BLaER1 (cell line): ENCODE data around the gene DYRK1B.

Source experiments
- H3K27ac ChIP-seq: shearing (Covaris generic); formaldehyde crosslinking; 2 replicates; pipeline ENCODE4 v1.8.1; 2022
- H3K27me3 ChIP-seq: shearing (Covaris generic); formaldehyde crosslinking; 2 replicates; pipeline ENCODE4 v1.8.1; 2022
- H3K36me3 ChIP-seq: shearing (Covaris generic); formaldehyde crosslinking; 2 replicates; pipeline ENCODE4 v1.8.1; 2022
- H3K4me1 ChIP-seq: shearing (Covaris generic); formaldehyde crosslinking; 2 replicates; pipeline ENCODE4 v1.8.1; 2022
- H3K4me2 ChIP-seq: shearing (Covaris generic); formaldehyde crosslinking; 2 replicates; pipeline ENCODE4 v1.8.1; 2022
- H3K4me3 ChIP-seq: shearing (Covaris generic); formaldehyde crosslinking; 2 replicates; pipeline ENCODE4 v1.8.1; 2022
- H3K9ac ChIP-seq: shearing (Covaris generic); formaldehyde crosslinking; 2 replicates; pipeline ENCODE4 v1.8.1; 2022
- H3K9me3 ChIP-seq: shearing (Covaris generic); formaldehyde crosslinking; 2 replicates; pipeline ENCODE4 v1.8.1; 2022
- H4K20me1 ChIP-seq: shearing (Covaris generic); formaldehyde crosslinking; 2 replicates; pipeline ENCODE4 v1.8.1; 2022
- Cebpa-rat ChIP-seq: shearing (Covaris generic); IDR thresholded peaks from 2 replicates; pipeline ENCODE4 v1.8.1; 2022

The DYRK1B gene

DNA sequence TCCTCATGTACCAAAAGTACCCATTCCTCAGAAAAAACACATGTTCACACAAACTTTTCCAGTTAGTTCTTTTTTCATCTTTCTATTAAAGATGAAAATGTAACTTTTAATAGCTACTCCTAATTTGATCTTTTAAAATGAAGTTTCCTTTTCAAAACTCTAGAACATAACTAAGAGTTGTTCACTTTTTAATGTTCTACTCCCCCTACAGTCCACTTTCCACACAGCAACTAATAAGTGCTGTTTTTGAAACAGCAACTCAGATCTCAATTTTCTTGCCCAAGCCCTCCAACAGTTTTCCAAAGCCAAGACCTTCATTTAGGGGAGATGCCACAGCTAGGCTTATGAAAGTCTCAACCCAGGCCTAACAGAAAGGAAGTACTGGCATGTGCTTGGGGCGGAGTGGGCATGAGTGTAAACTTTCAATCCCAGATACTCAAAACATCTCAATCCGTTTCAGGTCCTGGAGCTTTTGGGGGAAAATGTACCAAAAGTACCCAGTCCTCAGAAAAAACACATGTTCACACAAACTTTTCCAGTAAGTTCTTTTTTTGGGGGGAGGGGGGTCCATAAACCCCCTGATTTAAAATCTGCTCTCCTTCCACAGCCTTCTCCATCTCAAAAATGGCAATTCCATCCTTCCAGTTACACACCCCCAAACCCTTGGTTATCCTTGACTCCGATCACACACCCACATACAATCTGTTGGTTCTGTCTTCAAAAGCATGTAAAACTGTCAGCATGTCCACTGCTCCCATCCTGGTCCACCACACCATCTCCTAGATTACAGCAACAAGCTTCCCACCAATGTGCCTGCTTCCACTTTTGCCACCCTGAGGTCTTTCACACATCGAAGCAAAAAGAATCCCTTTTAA, 10.2 kb upstream of the DYRK1B start:
- no peak overlapping the region for H3K27ac ChIP-seq
- H3K9me3 ChIP-seq = no peaks in the 10 kb centered on the region
- peak overlapping the region; percentile 92 for H3K4me2 ChIP-seq
- H3K27me3 ChIP-seq = no peaks in the 10 kb centered on the region
- H3K4me1 ChIP-seq = peaks cover 47% of the 10 kb centered on the region
- peak overlapping the region; percentile 87 for H3K4me3 ChIP-seq
- H3K9ac ChIP-seq = peak overlapping the region; percentile 92
- peaks cover 67% of the 10 kb centered on the region for H4K20me1 ChIP-seq
- H3K36me3 ChIP-seq = peaks cover 22% of the 10 kb centered on the region
- no peak for TF ChIP-seq Cebpa-rat

- H3K4me2 ChIP-seq = peak overlapping the region; percentile 92
- no peak for TF ChIP-seq Cebpa-rat
- peaks cover 47% of the 10 kb centered on the region for H3K4me1 ChIP-seq
- peaks cover 35% of the 10 kb centered on the region for H3K36me3 ChIP-seq
- no peaks in the 10 kb centered on the region for H3K27me3 ChIP-seq
- H3K9me3 ChIP-seq = no peaks in the 10 kb centered on the region
- no peak overlapping the region for H3K4me3 ChIP-seq
- no peak overlapping the region for H3K9ac ChIP-seq
- no peak overlapping the region for H3K27ac ChIP-seq
- peaks cover 80% of the 10 kb centered on the region for H4K20me1 ChIP-seq
Measured at GRCh38 chr19:39842693-39843435, 8.9 kb upstream of the DYRK1B start.

GRCh38 chr19:39841041-39841440, 7.1 kb upstream of the DYRK1B start:
- TF ChIP-seq Cebpa-rat = no peak
- Histone ChIP-seq H3K9ac (no peak overlapping the region), H3K27me3 (no peaks in the 10 kb centered on the region), H3K4me1 (peaks cover 38% of the 10 kb centered on the region), H3K36me3 (peaks cover 53% of the 10 kb centered on the region), H3K4me3 (no peak overlapping the region), H3K27ac (no peak overlapping the region), H4K20me1 (peaks cover 98% of the 10 kb centered on the region), H3K4me2 (no peak overlapping the region), H3K9me3 (no peaks in the 10 kb centered on the region)

DNA sequence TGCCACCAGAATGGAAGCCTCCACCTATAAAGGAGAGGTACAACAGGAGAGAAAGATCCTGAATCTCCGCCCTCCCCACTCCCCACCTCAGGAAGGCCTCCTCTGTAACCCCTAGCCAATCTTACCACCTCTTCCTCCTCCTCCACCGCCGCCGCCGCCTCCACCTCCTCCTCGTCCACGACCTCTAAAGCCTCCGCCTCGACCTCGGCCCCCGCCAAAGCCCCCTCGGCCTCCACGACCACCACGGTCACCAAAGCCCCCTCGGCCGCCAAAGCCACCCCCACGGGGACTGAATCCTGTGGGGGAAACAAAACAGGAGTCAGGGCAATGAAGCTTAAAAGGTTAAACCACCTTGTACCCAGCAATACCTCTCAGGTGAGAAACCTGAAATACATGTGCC, 6.5 kb upstream of the DYRK1B start:
- Histone ChIP-seq H3K36me3 (peaks cover 59% of the 10 kb centered on the region), H4K20me1 (peaks cover 99% of the 10 kb centered on the region), H3K27ac (no peak overlapping the region), H3K4me3 (no peak overlapping the region), H3K27me3 (no peaks in the 10 kb centered on the region), H3K4me2 (no peak overlapping the region), H3K4me1 (peaks cover 38% of the 10 kb centered on the region), H3K9ac (no peak overlapping the region), H3K9me3 (no peaks in the 10 kb centered on the region)
- TF ChIP-seq Cebpa-rat = no peak

GRCh38 chr19:39839678-39840327, 5.8 kb upstream of the DYRK1B start:
- Histone ChIP-seq H3K9ac (no peak overlapping the region), H3K36me3 (peaks cover 66% of the 10 kb centered on the region), H3K27ac (no peak overlapping the region), H3K27me3 (no peaks in the 10 kb centered on the region), H3K4me3 (no peak overlapping the region), H3K4me2 (no peak overlapping the region), H3K4me1 (peaks cover 32% of the 10 kb centered on the region), H4K20me1 (peaks cover 99% of the 10 kb centered on the region), H3K9me3 (no peaks in the 10 kb centered on the region)
- TF ChIP-seq Cebpa-rat = no peak

- Histone ChIP-seq H4K20me1 (peaks cover 98% of the 10 kb centered on the region), H3K9ac (no peak overlapping the region), H3K36me3 (peaks cover 73% of the 10 kb centered on the region), H3K4me1 (peaks cover 32% of the 10 kb centered on the region), H3K9me3 (no peaks in the 10 kb centered on the region), H3K27me3 (no peaks in the 10 kb centered on the region), H3K27ac (no peak overlapping the region), H3K4me2 (no peak overlapping the region), H3K4me3 (no peak overlapping the region)
- no peak for TF ChIP-seq Cebpa-rat
Measured at GRCh38 chr19:39838569-39838968, 4.6 kb upstream of the DYRK1B start.

DNA sequence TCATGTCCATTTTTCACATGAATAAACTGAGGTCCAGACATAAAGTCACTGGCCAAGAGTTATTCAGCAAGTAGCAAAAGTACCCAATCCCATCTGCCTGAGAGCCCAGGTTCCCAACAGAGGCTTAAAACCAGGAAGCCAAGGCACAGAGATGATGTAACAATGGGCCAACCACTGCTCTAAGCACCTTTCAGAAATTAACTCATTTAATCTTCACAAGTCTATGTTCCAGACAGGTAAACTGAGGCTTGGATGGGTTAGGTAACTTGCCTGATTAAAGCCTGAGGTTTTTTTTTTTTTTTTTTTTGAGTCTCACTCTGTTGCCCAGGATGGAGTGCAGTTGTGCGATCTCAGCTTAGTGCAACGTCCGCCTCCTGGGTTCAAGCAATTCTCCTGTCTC, 4.0 kb upstream of the DYRK1B start:
- H3K9ac ChIP-seq = no peak overlapping the region
- TF ChIP-seq Cebpa-rat = no peak
- no peaks in the 10 kb centered on the region for H3K9me3 ChIP-seq
- peaks cover 31% of the 10 kb centered on the region for H3K4me1 ChIP-seq
- no peaks in the 10 kb centered on the region for H3K27me3 ChIP-seq
- H3K4me2 ChIP-seq = no peak overlapping the region
- H3K27ac ChIP-seq = no peak overlapping the region
- no peak overlapping the region for H3K4me3 ChIP-seq
- peaks cover 98% of the 10 kb centered on the region for H4K20me1 ChIP-seq
- peaks cover 73% of the 10 kb centered on the region for H3K36me3 ChIP-seq

DNA sequence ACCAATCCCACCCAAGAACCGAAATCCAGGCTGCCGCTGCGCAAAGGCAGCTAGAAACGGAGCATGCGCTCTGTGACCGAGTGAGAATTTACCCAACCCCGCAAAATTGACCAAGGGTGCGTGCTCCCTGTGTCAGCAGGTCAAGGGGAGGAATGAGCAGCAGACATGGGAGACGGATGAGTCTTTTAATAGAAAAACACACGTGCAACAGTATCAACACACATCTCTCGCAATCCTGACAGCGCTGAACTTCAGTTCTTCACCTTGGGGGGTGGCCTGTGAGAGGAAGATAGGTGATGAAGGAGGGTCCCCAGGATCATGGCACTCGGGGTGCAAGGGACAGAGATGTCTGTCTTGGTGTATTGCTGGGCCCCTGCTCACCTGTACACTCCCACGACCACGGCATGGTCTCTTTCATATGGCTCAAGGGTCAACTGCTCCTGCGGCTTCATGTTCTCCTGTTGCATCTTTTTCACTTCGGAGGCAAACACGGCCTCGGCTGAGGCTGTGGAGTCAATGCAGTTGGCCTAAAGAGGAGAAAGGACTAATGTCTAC, 402 bp upstream of the DYRK1B start:
- Histone ChIP-seq H3K27ac (no peak overlapping the region), H3K36me3 (peaks cover 79% of the 10 kb centered on the region), H3K4me2 (peak overlapping the region; percentile 94), H3K27me3 (no peaks in the 10 kb centered on the region; the same call in 1 of the 2 replicates), H3K4me3 (peak overlapping the region; percentile 75), H4K20me1 (peaks cover 98% of the 10 kb centered on the region), H3K9ac (no peak overlapping the region), H3K4me1 (peaks cover 41% of the 10 kb centered on the region), H3K9me3 (no peaks in the 10 kb centered on the region)
- TF ChIP-seq Cebpa-rat = no peak

- TF ChIP-seq Cebpa-rat = no peak
- H3K36me3 ChIP-seq = peaks cover 78% of the 10 kb centered on the region
Measured at GRCh38 chr19:39833160-39833463, 850 bp downstream of the DYRK1B start.

More at GRCh38 chr19:39833160-39833463, 850 bp downstream of the DYRK1B start:
- Histone ChIP-seq H3K9me3 (no peaks in the 10 kb centered on the region), H3K9ac (peak overlapping the region; percentile 71; the same call in 1 of the 2 replicates), H3K27me3 (no peaks in the 10 kb centered on the region; the same call in 1 of the 2 replicates), H3K4me2 (peak overlapping the region; percentile 94), H3K4me1 (peaks cover 49% of the 10 kb centered on the region), H3K27ac (peak overlapping the region; percentile 54; the same call in 1 of the 2 replicates), H3K4me3 (peak overlapping the region; percentile 75), H4K20me1 (peaks cover 90% of the 10 kb centered on the region)
